ENCODE results near the gene CITED4.

The CITED4 gene

GRCh38 chr1:40887012-40887378 lies 24.8 kb upstream of the CITED4 start:
- Histone ChIP-seq H3K27me3 (ENCODE audit: control insufficient read depth, insufficient read depth, low read length) (no peaks in the 10 kb centered on the region), H3K4me3 (ENCODE audit: low read depth, low read length) (no peak overlapping the region), H3K4me2 (ENCODE audit: low read length) (no peak overlapping the region), H3K36me3 (ENCODE audit: control insufficient read depth, insufficient read depth, low read length) (no peaks in the 10 kb centered on the region), H3K27ac (no peak overlapping the region), H3K9me3 (ENCODE audit: control insufficient read depth, low read length) (no peaks in the 10 kb centered on the region), H2AFZ (no peak overlapping the region), H3K4me1 (no peaks in the 10 kb centered on the region), H3K9ac (no peak overlapping the region), H3K79me2 (no peaks in the 10 kb centered on the region)
- no peak for TF ChIP-seq CTCF (IDR thresholded peaks at IDR 0.05)

GRCh38 chr1:40886318-40887011 lies 24.3 kb upstream of the CITED4 start:
- Histone ChIP-seq H3K4me1 (no peaks in the 10 kb centered on the region), H3K9ac (no peak overlapping the region), H3K4me2 (ENCODE audit: low read length) (no peak overlapping the region), H3K27me3 (ENCODE audit: control insufficient read depth, insufficient read depth, low read length) (no peaks in the 10 kb centered on the region), H3K79me2 (no peaks in the 10 kb centered on the region), H3K36me3 (ENCODE audit: control insufficient read depth, insufficient read depth, low read length) (no peaks in the 10 kb centered on the region), H2AFZ (no peak overlapping the region), H3K4me3 (ENCODE audit: low read depth, low read length) (no peak overlapping the region), H3K27ac (no peak overlapping the region), H3K9me3 (ENCODE audit: control insufficient read depth, low read length) (no peaks in the 10 kb centered on the region)
- no peak for TF ChIP-seq CTCF (IDR thresholded peaks at IDR 0.05)

- Histone ChIP-seq H2AFZ (no peak overlapping the region), H3K79me2 (no peaks in the 10 kb centered on the region), H3K4me3 (ENCODE audit: low read depth, low read length) (no peak overlapping the region), H3K4me1 (no peaks in the 10 kb centered on the region), H3K36me3 (ENCODE audit: control insufficient read depth, insufficient read depth, low read length) (no peaks in the 10 kb centered on the region), H3K9me3 (ENCODE audit: control insufficient read depth, low read length) (no peaks in the 10 kb centered on the region), H3K4me2 (ENCODE audit: low read length) (no peak overlapping the region), H3K27me3 (ENCODE audit: control insufficient read depth, insufficient read depth, low read length) (no peaks in the 10 kb centered on the region), H3K27ac (no peak overlapping the region), H3K9ac (no peak overlapping the region)
- no peak for TF ChIP-seq CTCF (IDR thresholded peaks at IDR 0.05)
Measured at GRCh38 chr1:40884055-40884795, 22.1 kb upstream of the CITED4 start.

- H3K4me1 ChIP-seq: no peaks in the 10 kb centered on the region
Measured at GRCh38 chr1:40880813-40881549, 18.8 kb upstream of the CITED4 start.

More at GRCh38 chr1:40880813-40881549, 18.8 kb upstream of the CITED4 start:
- H3K79me2 ChIP-seq: no peaks in the 10 kb centered on the region
- H3K4me3 ChIP-seq (ENCODE audit: low read depth, low read length): no peak overlapping the region
- no peak overlapping the region for H2AFZ ChIP-seq
- no peak overlapping the region for H3K27ac ChIP-seq
- H3K4me2 ChIP-seq (ENCODE audit: low read length): no peak overlapping the region
- H3K27me3 ChIP-seq (ENCODE audit: control insufficient read depth, insufficient read depth, low read length): no peaks in the 10 kb centered on the region
- no peaks in the 10 kb centered on the region for H3K36me3 ChIP-seq (ENCODE audit: control insufficient read depth, insufficient read depth, low read length)
- H3K9ac ChIP-seq: no peak overlapping the region
- no peaks in the 10 kb centered on the region for H3K9me3 ChIP-seq (ENCODE audit: control insufficient read depth, low read length)
- no peak for TF ChIP-seq CTCF (IDR thresholded peaks at IDR 0.05)
